OCI-M2 (cell line): ENCODE measurements around the gene NID2.

Experiments
- DNase-seq: peaks from one replicate; lab custom pipeline; 2025; ENCODE audit not compliant: unreplicated experiment; lab: John Stamatoyannopoulos, UW

Gene NID2

GRCh38 chr14:52055167-52055566 lies 13.7 kb downstream of the NID2 start:
- DNase-seq = no peak

GRCh38 chr14:52054678-52055077 lies 14.2 kb downstream of the NID2 start:
- no peak for DNase-seq

GRCh38 chr14:52053044-52053443 lies 15.8 kb downstream of the NID2 start:
- no peak for DNase-seq

- DNase-seq = no peak
Measured at GRCh38 chr14:52052288-52052943, 16.4 kb downstream of the NID2 start.

- no peak for DNase-seq
Measured at GRCh38 chr14:52051871-52052270, 17.0 kb downstream of the NID2 start.

GRCh38 chr14:52051251-52051650 lies 17.6 kb downstream of the NID2 start:
- no peak for DNase-seq

- no peak for DNase-seq
Measured at GRCh38 chr14:52049721-52050588, 18.9 kb downstream of the NID2 start.

GRCh38 chr14:52049271-52049670 lies 19.6 kb downstream of the NID2 start:
- no peak for DNase-seq

- DNase-seq = no peak
Measured at GRCh38 chr14:52048641-52049204, 20.1 kb downstream of the NID2 start.

GRCh38 chr14:52048116-52048515 lies 20.7 kb downstream of the NID2 start:
- DNase-seq = no peak

GRCh38 chr14:52046376-52046917 lies 22.4 kb downstream of the NID2 start:
- DNase-seq = no peak

GRCh38 chr14:52044791-52045522 lies 23.9 kb downstream of the NID2 start:
- DNase-seq = no peak

GRCh38 chr14:52043690-52044089 lies 25.2 kb downstream of the NID2 start:
- DNase-seq = no peak

- no peak for DNase-seq
Measured at GRCh38 chr14:52042371-52043289, 26.2 kb downstream of the NID2 start.

- no peak for DNase-seq
Measured at GRCh38 chr14:52040598-52040997, 28.3 kb downstream of the NID2 start.

- DNase-seq = no peak
Measured at GRCh38 chr14:52039124-52039815, 29.6 kb downstream of the NID2 start.

- DNase-seq = no peak
Measured at GRCh38 chr14:52033101-52033642, 35.7 kb downstream of the NID2 start.

- no peak for DNase-seq
Measured at GRCh38 chr14:52032204-52032801, 36.6 kb downstream of the NID2 start.

- no peak for DNase-seq
Measured at GRCh38 chr14:52031781-52032180, 37.1 kb downstream of the NID2 start.
